Chondrocyte (in vitro differentiated cells): ENCODE measurements around the gene CD37. TPM values are rescaled to one million over a fixed set of nuclear protein-coding genes. Genes with fewer than 3 reads are reported as not detected.
"Not testable (repeated sequence)": the region's sequence is repeated elsewhere in the genome, so short reads cannot be mapped to it uniquely, and the experiment has no call there.

ENCODE experiments used
- DNase-seq: peaks from one replicate; pipeline ENCODE4 v3.0.0; 2021; ENCODE audit warnings: mixed read lengths, low spot score
- H3K27ac Mint-ChIP-seq: one replicate; pipeline ENCODE4 v1.8.0; 2021; ENCODE audit warnings: mild to moderate bottlenecking, moderate library complexity, mixed read lengths; ENCODE audit not compliant: unreplicated experiment
- H3K27me3 Mint-ChIP-seq: 2 replicates; pipeline ENCODE4 v1.8.0; 2021; ENCODE audit warnings: low read depth, mixed read lengths
- H3K36me3 Mint-ChIP-seq: 2 replicates; pipeline ENCODE4 v1.8.0; 2021; ENCODE audit warnings: low read depth, mixed read lengths
- H3K4me1 Mint-ChIP-seq: 2 replicates; pipeline ENCODE4 v1.8.0; 2021; ENCODE audit warnings: low read depth, mild to moderate bottlenecking, mixed read lengths
- H3K4me3 Mint-ChIP-seq: one replicate; pipeline ENCODE4 v1.8.0; 2021; ENCODE audit warnings: mild to moderate bottlenecking, moderate library complexity, mixed read lengths; ENCODE audit not compliant: unreplicated experiment
- H3K9me3 Mint-ChIP-seq: 2 replicates; pipeline ENCODE4 v1.8.0; 2021; ENCODE audit warnings: low read depth, mixed read lengths
- CTCF ChIP-seq: fragments of 200-600 bp; sonication (generic); IDR thresholded peaks from 2 replicates; pipeline ENCODE4 v1.5.0; 2021; ENCODE audit warnings: antibody characterized with exemption, mild to moderate bottlenecking, moderate library complexity
- total RNA-seq: library from RNA; stranded (reverse); gene quantifications from 3 replicates; pipeline ENCODE4 v1.2.1, GENCODE V29; 2021

The CD37 gene
- total RNA-seq, 1 donor from 2014 or later = not detected

- H3K27ac Mint-ChIP-seq = no peak overlapping the region
- no peak for TF ChIP-seq CTCF
- H3K4me3 Mint-ChIP-seq = no peak overlapping the region
- H3K36me3 Mint-ChIP-seq = peaks cover 7% of the 10 kb centered on the region
- H3K27me3 Mint-ChIP-seq = no peaks in the 10 kb centered on the region
- H3K4me1 Mint-ChIP-seq = peaks cover 7% of the 10 kb centered on the region
- no peaks in the 10 kb centered on the region for H3K9me3 Mint-ChIP-seq
- DNase-seq = no peak
Observed at GRCh38 chr19:49331616-49332055, 3.6 kb upstream of the CD37 start.

GRCh38 chr19:49332691-49333417 lies 2.4 kb upstream of the CD37 start:
- not testable (repeated sequence) for DNase-seq, H3K9me3 Mint-ChIP-seq, H3K36me3 Mint-ChIP-seq, H3K27me3 Mint-ChIP-seq, H3K4me1 Mint-ChIP-seq, H3K4me3 Mint-ChIP-seq
- peak overlapping the region; percentile 66 for H3K27ac Mint-ChIP-seq

GRCh38 chr19:49333418-49333805 lies 1.8 kb upstream of the CD37 start:
- H3K4me3 Mint-ChIP-seq = no peak overlapping the region
- no peak for DNase-seq
- H3K36me3 Mint-ChIP-seq = peaks cover 8% of the 10 kb centered on the region
- H3K9me3 Mint-ChIP-seq = no peaks in the 10 kb centered on the region
- H3K27ac Mint-ChIP-seq = peak overlapping the region; percentile 66
- H3K4me1 Mint-ChIP-seq = peaks cover 7% of the 10 kb centered on the region
- H3K27me3 Mint-ChIP-seq = no peaks in the 10 kb centered on the region
- no peak for TF ChIP-seq CTCF

GRCh38 chr19:49333811-49334288 lies 1.4 kb upstream of the CD37 start:
- Mint-ChIP-seq H3K27ac (no peak overlapping the region), H3K4me1 (peaks cover 7% of the 10 kb centered on the region), H3K36me3 (peaks cover 8% of the 10 kb centered on the region), H3K9me3 (no peaks in the 10 kb centered on the region), H3K4me3 (no peak overlapping the region), H3K27me3 (no peaks in the 10 kb centered on the region)
- TF ChIP-seq CTCF = no peak
- no peak for DNase-seq

GRCh38 chr19:49335784-49336481 lies 727 bp downstream of the CD37 start:
- DNase-seq = no peak
- peaks cover 11% of the 10 kb centered on the region for H3K36me3 Mint-ChIP-seq
- H3K9me3 Mint-ChIP-seq = no peaks in the 10 kb centered on the region
- H3K4me1 Mint-ChIP-seq = peaks cover 7% of the 10 kb centered on the region
- H3K4me3 Mint-ChIP-seq = no peak overlapping the region
- H3K27me3 Mint-ChIP-seq = no peaks in the 10 kb centered on the region
- H3K27ac Mint-ChIP-seq = peak overlapping the region; percentile 71
- TF ChIP-seq CTCF = no peak
